Tibial nerve (tissue), 4 donors: ENCODE data around the gene SETD1A.

Experiments
- EP300 ChIP-seq, 2 donors: sonication (generic); formaldehyde crosslinking; IDR thresholded peaks; one replicate each; pipeline ENCODE4 v1.6.1; 2017; ENCODE audit warnings: antibody characterized with exemption in 2 of 2, mild to moderate bottlenecking in 1 of 2
- POLR2A ChIP-seq, 2 donors: fragments of 450-650 bp; IDR thresholded peaks; one replicate each; pipeline ENCODE4 v1.6.1; 2017; ENCODE audit warnings: antibody characterized with exemption in 2 of 2, mild to moderate bottlenecking in 2 of 2, moderate library complexity in 2 of 2
- TF ChIP-seq, protein P1 (sequence below), 5 experiments: fragments of 200-600 bp in 3 of 5; fragments of 450-650 bp in 2 of 5; sonication (generic) in 3 of 5; IDR thresholded peaks; one replicate each; pipeline ENCODE4 v1.5.1; 2016 to 2019; ENCODE audit warnings: antibody characterized with exemption in 5 of 5, mild to moderate bottlenecking in 3 of 5, moderate library complexity in 2 of 5

- TF ChIP-seq, protein P1, sequence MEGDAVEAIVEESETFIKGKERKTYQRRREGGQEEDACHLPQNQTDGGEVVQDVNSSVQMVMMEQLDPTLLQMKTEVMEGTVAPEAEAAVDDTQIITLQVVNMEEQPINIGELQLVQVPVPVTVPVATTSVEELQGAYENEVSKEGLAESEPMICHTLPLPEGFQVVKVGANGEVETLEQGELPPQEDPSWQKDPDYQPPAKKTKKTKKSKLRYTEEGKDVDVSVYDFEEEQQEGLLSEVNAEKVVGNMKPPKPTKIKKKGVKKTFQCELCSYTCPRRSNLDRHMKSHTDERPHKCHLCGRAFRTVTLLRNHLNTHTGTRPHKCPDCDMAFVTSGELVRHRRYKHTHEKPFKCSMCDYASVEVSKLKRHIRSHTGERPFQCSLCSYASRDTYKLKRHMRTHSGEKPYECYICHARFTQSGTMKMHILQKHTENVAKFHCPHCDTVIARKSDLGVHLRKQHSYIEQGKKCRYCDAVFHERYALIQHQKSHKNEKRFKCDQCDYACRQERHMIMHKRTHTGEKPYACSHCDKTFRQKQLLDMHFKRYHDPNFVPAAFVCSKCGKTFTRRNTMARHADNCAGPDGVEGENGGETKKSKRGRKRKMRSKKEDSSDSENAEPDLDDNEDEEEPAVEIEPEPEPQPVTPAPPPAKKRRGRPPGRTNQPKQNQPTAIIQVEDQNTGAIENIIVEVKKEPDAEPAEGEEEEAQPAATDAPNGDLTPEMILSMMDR (IDR thresholded peaks at IDR 0.05), result no peak
- no peak for TF ChIP-seq EP300 (IDR thresholded peaks at IDR 0.05)
- no peak for TF ChIP-seq POLR2A (IDR thresholded peaks at IDR 0.05)
Measured at GRCh38 chr16:31016018-31016417, 58.5 kb downstream of the SETD1A start.
